Stimulated activated naive B cell treated with anti-CD40 and anti-IgM and Interleukin-4, amounts not matched to agents 10 μg/mL and 1 μg/mL and 100 μg/mL, for 72 hours (primary cell): ENCODE results near the gene GRID2.

Experiments used
- ATAC-seq, 2 donors: fragments of 150-1000 bp; cut with Tn5 transposase; replicated peaks; 2 replicates each; pipeline ENCODE4 v1.10.0; 2021; ENCODE audit warnings: moderate library complexity in 1 of 2
- DNase-seq: peaks from one replicate; pipeline ENCODE4 v3.0.0; 2021
- H3K27ac Mint-ChIP-seq: one replicate; pipeline ENCODE4 v1.8.0; 2022; ENCODE audit warnings: mild to moderate bottlenecking, mixed read lengths
- H3K27me3 Mint-ChIP-seq, 2 donors: one replicate each; pipeline ENCODE4 v1.8.0; 2022; ENCODE audit warnings: mixed read lengths in 2 of 2
- H3K36me3 Mint-ChIP-seq, 2 donors: one replicate each; pipeline ENCODE4 v1.8.0; 2022; ENCODE audit warnings: mixed read lengths in 2 of 2, mild to moderate bottlenecking in 1 of 2
- H3K4me1 Mint-ChIP-seq, 2 donors: one replicate each; pipeline ENCODE4 v1.8.0; 2022; ENCODE audit warnings: mixed read lengths in 2 of 2, mild to moderate bottlenecking in 1 of 2
- H3K4me3 Mint-ChIP-seq, 2 donors: one replicate each; pipeline ENCODE4 v1.8.0; 2022; ENCODE audit warnings: mild to moderate bottlenecking in 2 of 2, mixed read lengths in 2 of 2, moderate library complexity in 1 of 2
- H3K9me3 Mint-ChIP-seq, 2 donors: one replicate each; pipeline ENCODE4 v1.8.0; 2022; ENCODE audit warnings: mixed read lengths in 2 of 2, mild to moderate bottlenecking in 1 of 2

Gene GRID2

DNA sequence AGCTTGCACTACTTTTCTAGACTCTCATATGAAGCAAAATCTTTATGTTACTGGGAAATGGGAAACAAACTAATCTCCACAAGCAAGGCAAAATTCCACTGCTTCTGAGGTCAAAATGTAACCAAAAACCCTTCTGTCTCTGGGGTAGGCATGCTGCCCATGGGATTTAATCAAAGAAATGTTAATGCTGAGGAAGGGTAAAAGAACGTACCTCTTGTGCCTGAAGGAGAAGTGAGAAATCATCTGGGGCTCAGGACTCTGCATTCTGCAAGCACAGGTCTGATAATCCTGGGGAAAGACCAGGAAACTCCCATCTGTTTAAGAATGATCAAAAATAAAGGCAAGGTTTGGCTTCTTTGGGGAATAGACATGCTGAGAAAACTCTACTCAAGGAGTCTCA lies 184.7 kb downstream of the GRID2 start:
- H3K27me3 Mint-ChIP-seq, result no peaks in the 10 kb centered on the region

DNA sequence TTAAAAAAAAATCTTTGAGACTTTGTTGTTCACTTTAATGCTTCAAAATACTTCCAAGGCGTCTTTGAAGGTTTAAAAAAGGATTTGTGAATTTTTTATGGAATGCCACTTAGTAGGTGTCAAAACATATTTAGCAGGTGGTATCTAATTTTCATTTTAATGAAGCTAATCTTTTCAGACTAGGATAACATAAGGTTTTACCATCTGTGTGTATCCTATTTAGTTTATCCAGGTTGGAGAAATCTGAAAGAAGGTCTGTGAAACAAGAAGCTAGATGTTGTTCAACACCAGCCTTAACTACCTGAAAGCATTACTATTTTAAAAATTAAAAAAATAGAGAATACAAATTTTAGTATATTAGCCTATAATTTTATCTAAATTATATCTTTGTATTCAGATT lies 193.4 kb downstream of the GRID2 start:
- Mint-ChIP-seq H3K27me3 (no peaks in the 10 kb centered on the region), H3K4me3 (no peak overlapping the region), H3K9me3 (peaks cover 0 to 4% of the 10 kb centered on the region in 2 donors), H3K36me3 (no peaks in the 10 kb centered on the region), H3K27ac (no peak overlapping the region), H3K4me1 (no peaks in the 10 kb centered on the region)
- DNase-seq (no peak), ATAC-seq (no peak)

More for the DNA sequence above, 184.7 kb downstream of the GRID2 start:
- ATAC-seq (no peak), DNase-seq (no peak)
- Mint-ChIP-seq H3K36me3 (no peaks in the 10 kb centered on the region), H3K4me1 (no peaks in the 10 kb centered on the region), H3K4me3 (no peak overlapping the region), H3K27ac (no peak overlapping the region), H3K9me3 (no peaks in the 10 kb centered on the region)

DNA sequence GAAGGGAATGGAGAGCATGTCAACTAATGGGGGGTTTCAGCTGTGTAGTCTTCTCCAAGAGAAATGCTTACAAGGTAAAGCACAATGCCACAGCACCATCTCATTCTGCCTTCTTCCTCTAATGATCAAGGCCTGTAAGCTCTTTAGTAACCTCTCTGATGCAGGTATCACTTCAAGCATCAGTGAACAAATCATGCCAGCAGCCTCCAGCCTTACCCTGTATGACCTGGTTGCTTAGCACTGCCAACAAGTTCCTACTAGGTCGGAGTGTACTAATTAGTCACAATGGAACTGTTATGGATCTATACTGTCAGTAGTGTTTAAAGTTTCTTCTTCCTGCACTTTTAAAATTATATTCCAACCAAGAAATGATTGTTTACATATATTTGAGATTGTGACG lies 197.7 kb downstream of the GRID2 start:
- Mint-ChIP-seq H3K4me1 (no peaks in the 10 kb centered on the region), H3K27ac (no peak overlapping the region), H3K9me3 (peaks cover 0 to 6% of the 10 kb centered on the region in 2 donors), H3K27me3 (no peaks in the 10 kb centered on the region), H3K4me3 (no peak overlapping the region), H3K36me3 (no peaks in the 10 kb centered on the region)
- no peak for ATAC-seq
- DNase-seq, result no peak

DNA sequence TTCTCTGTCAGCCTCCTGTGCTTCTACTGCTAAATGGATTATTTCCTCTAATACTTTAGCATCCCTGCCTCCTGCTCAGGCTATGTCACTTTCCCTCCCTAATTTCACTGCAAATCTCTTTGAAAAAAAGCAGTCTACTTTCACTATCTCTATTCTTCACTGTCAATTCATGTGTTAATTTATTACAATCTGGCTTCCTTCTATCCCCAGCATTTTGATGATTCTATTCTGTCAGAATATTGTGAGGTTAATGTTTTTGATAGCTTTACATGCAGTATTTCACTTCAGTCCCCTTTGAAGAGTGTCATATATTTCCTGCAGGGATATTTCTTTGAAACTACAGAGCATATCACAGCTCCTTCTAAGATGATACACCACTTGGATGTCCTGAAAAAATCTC lies 203.2 kb downstream of the GRID2 start:
- H3K4me1 Mint-ChIP-seq, result no peaks in the 10 kb centered on the region
- no peaks in the 10 kb centered on the region for H3K27me3 Mint-ChIP-seq
- no peak for DNase-seq
- H3K4me3 Mint-ChIP-seq, result no peak overlapping the region
- H3K9me3 Mint-ChIP-seq, result peaks cover 3 to 4% of the 10 kb centered on the region in 2 donors
- no peaks in the 10 kb centered on the region for H3K36me3 Mint-ChIP-seq
- no peak for ATAC-seq
- H3K27ac Mint-ChIP-seq, result no peak overlapping the region

DNA sequence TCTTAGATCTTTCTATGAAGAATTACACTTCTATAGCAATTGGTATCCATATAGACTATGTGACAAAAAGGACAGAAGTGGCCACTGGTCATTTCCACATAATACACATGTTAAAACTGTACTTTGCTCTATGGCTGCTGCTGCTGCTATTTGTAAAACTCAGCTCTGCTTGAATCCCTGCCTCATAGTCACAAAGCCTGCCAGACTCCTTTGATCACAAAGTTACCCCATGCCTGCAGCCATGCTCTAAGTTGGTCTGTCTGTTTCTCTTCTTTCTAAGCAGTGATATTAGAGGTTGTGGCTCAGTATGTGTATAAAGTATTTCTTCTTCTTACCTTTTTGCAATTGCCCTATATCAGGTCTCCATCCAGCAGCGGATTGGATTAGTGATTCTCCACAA lies 210.9 kb downstream of the GRID2 start:
- no peaks in the 10 kb centered on the region for H3K27me3 Mint-ChIP-seq
- no peak overlapping the region for H3K27ac Mint-ChIP-seq
- H3K4me3 Mint-ChIP-seq, result no peak overlapping the region
- no peaks in the 10 kb centered on the region for H3K36me3 Mint-ChIP-seq
- no peaks in the 10 kb centered on the region for H3K4me1 Mint-ChIP-seq
- peaks cover 3 to 4% of the 10 kb centered on the region in 2 donors for H3K9me3 Mint-ChIP-seq
- ATAC-seq, result no peak
- no peak for DNase-seq

DNA sequence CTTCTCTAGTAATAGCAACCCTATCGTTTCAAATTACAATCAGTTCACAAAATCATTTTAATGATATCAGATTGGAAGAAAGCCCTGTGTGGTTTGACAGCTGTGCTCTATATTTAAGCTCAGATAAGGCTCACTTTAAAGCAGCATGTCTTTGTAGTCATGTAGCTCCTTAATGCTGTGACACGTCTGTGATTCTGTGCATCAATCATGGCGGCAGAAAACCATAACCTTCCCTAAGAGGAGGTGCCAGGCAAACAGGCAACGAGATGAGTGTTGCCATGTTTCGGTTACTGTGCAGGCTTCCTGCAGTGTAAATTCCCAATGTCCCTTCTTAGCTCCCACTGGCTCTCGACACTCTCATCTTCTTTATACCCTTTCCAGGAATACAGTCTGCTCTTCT lies 212.7 kb downstream of the GRID2 start:
- Mint-ChIP-seq H3K36me3 (no peaks in the 10 kb centered on the region), H3K4me3 (no peak overlapping the region), H3K4me1 (no peaks in the 10 kb centered on the region), H3K27ac (no peak overlapping the region), H3K9me3 (peaks cover 0 to 2% of the 10 kb centered on the region in 2 donors), H3K27me3 (no peaks in the 10 kb centered on the region)
- no peak for ATAC-seq
- DNase-seq, result no peak

DNA sequence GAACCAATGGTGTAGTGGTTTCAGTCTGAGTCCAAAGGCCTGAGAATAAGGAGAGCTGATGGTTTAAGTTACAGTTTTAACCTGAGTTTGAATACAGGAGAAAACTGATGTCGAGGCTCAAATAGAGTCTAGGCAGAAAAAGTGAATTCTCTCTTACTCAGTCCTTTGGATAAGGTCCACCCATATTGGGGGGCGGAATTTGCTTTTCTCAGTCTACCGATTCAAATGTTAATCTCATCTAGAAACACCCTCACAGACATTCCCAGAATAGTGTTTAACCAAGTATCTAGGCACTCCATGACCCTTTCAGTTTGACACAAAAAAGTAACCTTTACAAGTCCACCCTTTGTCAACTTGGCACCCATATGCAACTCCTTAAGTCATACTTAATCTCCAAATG lies 216.0 kb downstream of the GRID2 start:
- no peaks in the 10 kb centered on the region for H3K36me3 Mint-ChIP-seq
- no peaks in the 10 kb centered on the region for H3K4me1 Mint-ChIP-seq
- ATAC-seq (no peak), DNase-seq (no peak)
- no peak overlapping the region for H3K4me3 Mint-ChIP-seq
- H3K27me3 Mint-ChIP-seq, result no peaks in the 10 kb centered on the region
- no peaks in the 10 kb centered on the region for H3K9me3 Mint-ChIP-seq
- H3K27ac Mint-ChIP-seq, result no peak overlapping the region

DNA sequence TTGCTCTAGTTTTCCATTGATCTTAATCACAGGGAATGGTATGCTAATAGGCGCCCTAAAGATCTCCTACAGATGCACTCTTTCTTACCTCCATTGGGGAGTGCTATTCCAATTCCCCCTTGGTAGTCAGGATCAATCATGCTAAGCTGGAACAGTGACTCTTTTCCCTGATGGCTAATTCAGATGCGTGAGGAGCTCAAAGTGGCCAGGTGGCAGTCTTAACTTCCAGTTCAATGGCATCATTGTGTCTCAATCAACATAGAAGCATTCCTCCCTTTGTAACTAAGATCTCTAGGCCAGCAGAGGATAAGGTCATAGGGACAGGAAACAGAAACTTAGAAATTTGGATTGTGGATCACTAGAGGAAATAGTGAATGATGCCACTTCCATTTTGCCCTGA lies 216.8 kb downstream of the GRID2 start:
- H3K27me3 Mint-ChIP-seq, result no peaks in the 10 kb centered on the region
- no peak overlapping the region for H3K27ac Mint-ChIP-seq
- ATAC-seq, result no peak
- H3K4me1 Mint-ChIP-seq, result no peaks in the 10 kb centered on the region
- no peaks in the 10 kb centered on the region for H3K9me3 Mint-ChIP-seq
- H3K36me3 Mint-ChIP-seq, result no peaks in the 10 kb centered on the region
- H3K4me3 Mint-ChIP-seq, result no peak overlapping the region
- DNase-seq, result no peak

DNA sequence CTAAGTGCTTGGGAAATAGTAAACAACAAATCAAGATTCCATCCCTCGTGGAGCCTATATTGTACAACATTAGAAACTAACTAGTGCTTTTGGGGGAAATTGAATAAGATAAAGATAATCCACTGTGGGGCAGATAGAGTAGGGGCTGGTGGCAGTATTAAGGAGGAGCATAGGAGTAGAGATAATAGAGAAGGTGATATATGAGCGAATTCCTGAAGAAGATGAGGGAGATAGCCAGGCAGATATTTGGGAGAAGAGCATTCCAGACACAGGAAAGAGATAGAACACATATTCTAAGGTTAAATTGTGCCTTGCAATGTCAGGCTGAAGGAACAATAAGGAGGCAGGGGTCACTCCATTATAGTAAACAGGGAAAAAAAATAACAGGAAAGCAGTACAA lies 218.2 kb downstream of the GRID2 start:
- ATAC-seq, result no peak
- no peaks in the 10 kb centered on the region for H3K4me1 Mint-ChIP-seq
- DNase-seq, result no peak
- H3K36me3 Mint-ChIP-seq, result no peaks in the 10 kb centered on the region
- H3K9me3 Mint-ChIP-seq, result no peaks in the 10 kb centered on the region
- no peak overlapping the region for H3K4me3 Mint-ChIP-seq
- H3K27me3 Mint-ChIP-seq, result no peaks in the 10 kb centered on the region
- no peak overlapping the region for H3K27ac Mint-ChIP-seq

DNA sequence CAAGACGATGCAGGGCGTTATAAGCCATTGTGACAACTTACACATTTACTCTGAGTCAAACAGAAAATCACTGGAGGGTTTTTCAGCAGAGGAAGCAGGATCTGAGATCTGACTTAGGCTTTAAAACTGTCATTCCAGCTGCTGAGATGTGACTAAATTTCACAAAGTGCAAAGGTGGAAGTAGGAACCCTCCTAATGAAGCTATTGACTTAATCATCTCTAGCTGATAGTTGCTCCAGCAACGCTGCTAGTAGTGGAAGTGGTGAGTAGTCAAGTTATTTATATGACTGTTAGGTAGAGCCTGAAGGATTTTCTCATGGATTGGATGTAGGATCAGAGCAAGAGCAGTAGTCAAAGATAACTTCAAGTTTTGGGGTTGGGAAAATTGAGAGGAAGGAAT lies 218.6 kb downstream of the GRID2 start:
- no peaks in the 10 kb centered on the region for H3K9me3 Mint-ChIP-seq
- no peak for ATAC-seq
- no peaks in the 10 kb centered on the region for H3K27me3 Mint-ChIP-seq

DNA sequence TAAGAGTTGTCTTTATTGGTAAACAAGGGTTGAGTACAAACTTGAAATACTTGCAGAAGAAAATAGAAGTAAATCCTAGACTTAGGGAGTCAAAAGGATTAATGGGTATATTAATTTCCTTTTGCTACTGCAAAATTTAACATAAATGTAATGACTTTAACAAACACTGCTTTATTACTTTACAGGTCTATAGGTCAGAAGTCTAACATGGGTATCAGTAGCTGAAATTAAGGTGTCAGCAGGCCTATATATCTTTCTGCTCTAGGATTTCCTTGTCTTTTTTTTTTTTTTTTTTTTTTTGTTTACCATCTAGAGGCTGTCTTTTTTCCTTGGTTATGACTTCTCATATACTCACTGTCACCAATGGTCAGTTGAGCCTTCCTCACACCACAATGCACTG lies 220.4 kb downstream of the GRID2 start:
- Mint-ChIP-seq H3K27me3 (no peaks in the 10 kb centered on the region), H3K36me3 (no peaks in the 10 kb centered on the region), H3K9me3 (no peaks in the 10 kb centered on the region), H3K4me3 (no peak overlapping the region), H3K4me1 (no peaks in the 10 kb centered on the region), H3K27ac (no peak overlapping the region)
- no peak for ATAC-seq
- DNase-seq, result no peak

More for the DNA sequence above, 218.6 kb downstream of the GRID2 start:
- H3K4me3 Mint-ChIP-seq, result no peak overlapping the region
- no peaks in the 10 kb centered on the region for H3K4me1 Mint-ChIP-seq
- H3K27ac Mint-ChIP-seq, result no peak overlapping the region
- DNase-seq, result no peak
- no peaks in the 10 kb centered on the region for H3K36me3 Mint-ChIP-seq

DNA sequence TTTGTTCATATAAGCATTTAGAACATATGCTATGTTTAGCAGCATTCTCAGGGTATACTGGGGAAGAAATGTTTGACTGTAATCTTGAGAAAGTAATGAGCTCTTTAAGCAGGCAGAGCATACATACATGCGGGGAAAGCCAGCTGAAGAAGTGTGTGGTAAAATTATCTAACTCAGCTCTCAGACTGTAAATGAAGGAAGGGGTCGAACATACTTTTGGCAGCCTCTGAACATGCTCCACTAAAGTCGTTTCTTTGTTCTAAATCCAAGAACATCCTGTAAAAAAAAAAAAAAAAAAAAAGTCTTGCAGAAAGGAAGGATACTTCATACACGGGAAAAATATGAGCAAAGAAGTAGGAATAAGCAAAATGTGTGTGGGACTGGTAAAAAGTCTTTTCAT lies 224.8 kb downstream of the GRID2 start:
- no peaks in the 10 kb centered on the region for H3K4me1 Mint-ChIP-seq
- no peaks in the 10 kb centered on the region for H3K36me3 Mint-ChIP-seq
- no peaks in the 10 kb centered on the region for H3K27me3 Mint-ChIP-seq
- ATAC-seq (no peak), DNase-seq (no peak)
- H3K9me3 Mint-ChIP-seq, result no peaks in the 10 kb centered on the region
- no peak overlapping the region for H3K4me3 Mint-ChIP-seq
- no peak overlapping the region for H3K27ac Mint-ChIP-seq

DNA sequence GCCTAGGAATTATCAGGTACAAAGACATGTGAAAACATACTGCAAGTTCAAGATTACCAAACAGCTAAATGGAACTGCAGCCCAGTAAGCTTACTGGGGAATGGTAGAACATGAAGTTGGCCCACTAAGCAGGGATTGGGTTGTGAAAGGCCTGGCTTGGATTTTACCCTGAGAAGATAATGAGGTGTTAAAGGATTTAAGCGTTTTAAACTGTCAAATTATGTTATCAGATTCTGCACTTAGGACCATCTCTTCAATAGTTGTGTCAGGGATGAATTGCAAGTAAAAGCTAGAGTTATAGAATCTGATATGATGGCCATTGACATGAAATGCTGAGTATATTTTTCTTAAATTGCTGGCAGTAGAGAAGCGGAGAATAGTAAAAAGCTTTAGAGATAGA lies 225.7 kb downstream of the GRID2 start:
- Mint-ChIP-seq H3K9me3 (no peaks in the 10 kb centered on the region), H3K4me1 (no peaks in the 10 kb centered on the region), H3K27ac (no peak overlapping the region), H3K4me3 (no peak overlapping the region), H3K36me3 (no peaks in the 10 kb centered on the region), H3K27me3 (no peaks in the 10 kb centered on the region)
- no peak for DNase-seq
- ATAC-seq, result no peak

DNA sequence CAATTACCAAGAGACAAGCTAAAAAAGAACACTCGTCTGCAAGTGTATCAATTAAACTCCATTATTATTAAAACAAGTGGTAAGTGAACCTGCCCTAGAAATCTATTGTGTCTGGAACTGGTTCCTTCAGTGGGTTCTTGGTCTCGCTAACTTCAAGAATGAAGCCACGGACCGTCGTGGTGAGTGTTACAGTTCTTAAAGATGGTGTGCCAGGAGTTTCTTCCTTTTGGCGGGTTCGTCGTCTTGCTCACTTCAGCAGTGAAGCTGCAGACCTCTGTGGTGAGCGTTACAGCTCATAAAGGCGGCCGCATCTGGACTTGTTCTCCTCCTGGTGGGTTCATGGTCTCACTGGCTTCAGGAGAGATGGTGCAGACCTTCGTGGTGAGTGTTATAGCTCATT lies 231.8 kb downstream of the GRID2 start:
- no peaks in the 10 kb centered on the region for H3K9me3 Mint-ChIP-seq
- H3K27me3 Mint-ChIP-seq, result no peaks in the 10 kb centered on the region
- no peak overlapping the region for H3K27ac Mint-ChIP-seq
- H3K36me3 Mint-ChIP-seq, result no peaks in the 10 kb centered on the region
- ATAC-seq, result no peak
- H3K4me3 Mint-ChIP-seq, result no peak overlapping the region
- H3K4me1 Mint-ChIP-seq, result no peaks in the 10 kb centered on the region
- no peak for DNase-seq

DNA sequence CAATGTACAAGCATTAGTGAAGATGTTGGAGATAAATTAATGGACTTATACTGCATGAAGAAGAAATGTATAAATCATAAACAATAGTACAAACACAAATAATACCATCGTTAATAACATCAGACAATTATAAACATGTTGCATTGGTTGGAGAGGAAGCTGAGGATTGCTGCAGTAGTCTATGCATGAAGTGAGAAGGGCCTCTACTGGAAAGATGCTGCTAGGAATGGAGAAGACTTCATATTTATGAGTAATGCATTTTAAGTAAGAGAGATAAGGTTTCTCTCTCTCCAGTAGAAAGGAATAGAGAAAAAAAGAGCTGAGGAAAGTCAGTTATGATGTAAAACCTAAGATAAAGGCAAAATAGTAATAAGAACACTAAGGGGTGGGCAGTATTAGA lies 247.8 kb downstream of the GRID2 start:
- no peaks in the 10 kb centered on the region for H3K27me3 Mint-ChIP-seq
- H3K9me3 Mint-ChIP-seq, result no peaks in the 10 kb centered on the region
- H3K27ac Mint-ChIP-seq, result no peak overlapping the region
- no peaks in the 10 kb centered on the region for H3K36me3 Mint-ChIP-seq
- no peak overlapping the region for H3K4me3 Mint-ChIP-seq
- ATAC-seq, result no peak
- H3K4me1 Mint-ChIP-seq, result no peaks in the 10 kb centered on the region
- DNase-seq, result no peak

DNA sequence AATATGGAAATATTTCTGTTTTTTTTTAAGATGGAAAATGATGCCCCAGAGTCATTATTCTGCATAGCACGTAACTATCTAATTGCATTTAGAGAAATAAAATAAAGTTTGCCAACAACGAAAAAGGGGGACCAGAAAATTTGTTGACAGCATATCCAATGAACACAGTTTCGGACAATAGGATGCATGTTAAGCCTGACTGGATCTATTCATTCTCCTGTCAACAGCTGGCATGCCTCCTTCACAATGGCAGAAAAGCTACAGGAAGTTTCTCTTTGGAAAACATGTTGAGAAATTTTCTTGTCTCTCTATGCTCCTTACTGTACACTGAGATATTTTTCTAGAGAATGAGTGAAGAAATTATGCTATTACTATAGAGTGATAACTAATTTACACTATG lies 262.5 kb downstream of the GRID2 start:
- no peaks in the 10 kb centered on the region for H3K36me3 Mint-ChIP-seq
- ATAC-seq (no peak), DNase-seq (no peak)
- H3K27ac Mint-ChIP-seq, result no peak overlapping the region
- H3K4me3 Mint-ChIP-seq, result no peak overlapping the region
- H3K4me1 Mint-ChIP-seq, result no peaks in the 10 kb centered on the region
- no peaks in the 10 kb centered on the region for H3K27me3 Mint-ChIP-seq
- H3K9me3 Mint-ChIP-seq, result peaks cover 0 to 8% of the 10 kb centered on the region in 2 donors
